COLO829 (cell line): ENCODE results near the gene MAN1C1.
"Not testable (repeated sequence)": the region's sequence is repeated elsewhere in the genome, so short reads cannot be mapped to it uniquely, and the experiment has no call there.

ENCODE experiments used
- DNase-seq: peaks from one replicate; pipeline ENCODE4 v3.0.0; 2012; ENCODE audit warnings: low spot score

Gene MAN1C1

DNA sequence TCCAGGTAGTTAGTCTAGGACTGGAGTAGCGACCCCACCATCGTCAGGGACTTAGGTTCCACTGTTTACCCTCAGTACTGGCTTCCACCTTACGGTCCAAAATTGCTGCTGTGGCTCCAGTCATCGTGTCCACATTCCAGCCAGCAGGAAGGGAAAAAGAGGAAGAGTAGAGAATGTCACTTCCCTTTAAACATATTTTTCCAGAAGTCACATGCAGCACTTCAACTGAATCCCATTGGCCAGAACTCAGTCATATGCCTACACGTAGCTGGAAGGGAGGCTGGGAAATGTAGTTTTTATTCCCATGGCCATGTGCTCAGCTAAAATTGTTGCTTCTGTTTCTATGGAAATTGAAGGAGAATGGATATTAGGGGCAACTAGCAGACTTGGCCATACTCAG, 99.3 kb downstream of the MAN1C1 start:
- no peak for DNase-seq

DNA sequence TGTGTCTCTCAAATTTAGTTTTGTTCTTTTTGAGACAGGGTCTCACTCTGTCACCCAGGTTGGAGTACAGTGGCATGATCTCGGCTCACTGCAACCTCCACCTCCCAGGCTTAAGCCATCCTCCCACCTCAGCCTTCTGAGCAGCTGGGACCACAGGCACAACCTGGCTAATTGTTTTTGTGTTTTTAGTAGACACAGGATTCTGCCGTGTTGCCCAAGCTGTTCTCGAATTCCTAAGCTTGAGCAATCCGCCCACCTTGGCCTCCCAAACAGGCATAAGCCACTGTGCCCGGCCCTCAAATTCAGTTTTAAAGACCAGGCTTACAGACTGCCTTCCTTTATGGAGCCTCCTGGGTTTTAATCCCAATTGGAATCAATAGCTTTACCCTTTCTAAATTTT, 99.7 kb downstream of the MAN1C1 start:
- no peak for DNase-seq

DNA sequence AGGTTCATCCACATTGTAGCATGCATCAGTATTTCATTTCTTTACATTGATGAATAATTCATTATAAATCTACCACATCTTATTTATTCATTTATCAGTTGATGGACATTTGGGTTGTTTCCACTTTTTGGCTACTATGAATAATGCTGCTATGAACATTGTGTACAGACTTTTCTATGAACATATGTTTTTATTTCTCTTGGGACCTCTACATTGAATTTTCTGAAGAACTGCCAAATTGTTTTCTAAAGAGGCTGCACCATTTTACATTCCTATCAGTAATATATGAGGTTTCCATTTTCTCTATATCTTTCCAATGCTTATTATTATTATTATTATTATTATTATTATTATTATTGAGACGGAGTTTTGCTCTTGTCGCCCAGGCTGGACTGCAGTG, 102.1 kb downstream of the MAN1C1 start:
- DNase-seq: no peak

DNA sequence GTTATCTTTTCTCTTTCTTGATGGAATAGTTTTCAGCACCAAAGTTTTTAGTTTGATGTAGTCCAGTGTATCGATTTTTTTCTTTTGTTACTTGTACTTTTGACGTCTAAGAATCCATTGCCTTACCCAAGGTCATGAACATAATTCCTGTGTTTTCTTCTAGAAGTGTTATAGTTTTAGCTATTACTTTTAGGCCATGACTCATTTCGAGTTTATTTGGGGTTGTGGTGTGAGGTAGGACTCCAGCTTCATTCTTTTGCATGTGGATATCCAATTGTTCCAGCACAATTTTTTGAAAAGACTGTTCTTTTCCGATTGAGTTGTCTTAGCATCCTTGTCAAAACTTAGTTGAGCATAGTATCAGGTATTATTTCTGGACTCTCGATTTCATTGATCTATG, 104.0 kb downstream of the MAN1C1 start:
- no peak for DNase-seq

DNA sequence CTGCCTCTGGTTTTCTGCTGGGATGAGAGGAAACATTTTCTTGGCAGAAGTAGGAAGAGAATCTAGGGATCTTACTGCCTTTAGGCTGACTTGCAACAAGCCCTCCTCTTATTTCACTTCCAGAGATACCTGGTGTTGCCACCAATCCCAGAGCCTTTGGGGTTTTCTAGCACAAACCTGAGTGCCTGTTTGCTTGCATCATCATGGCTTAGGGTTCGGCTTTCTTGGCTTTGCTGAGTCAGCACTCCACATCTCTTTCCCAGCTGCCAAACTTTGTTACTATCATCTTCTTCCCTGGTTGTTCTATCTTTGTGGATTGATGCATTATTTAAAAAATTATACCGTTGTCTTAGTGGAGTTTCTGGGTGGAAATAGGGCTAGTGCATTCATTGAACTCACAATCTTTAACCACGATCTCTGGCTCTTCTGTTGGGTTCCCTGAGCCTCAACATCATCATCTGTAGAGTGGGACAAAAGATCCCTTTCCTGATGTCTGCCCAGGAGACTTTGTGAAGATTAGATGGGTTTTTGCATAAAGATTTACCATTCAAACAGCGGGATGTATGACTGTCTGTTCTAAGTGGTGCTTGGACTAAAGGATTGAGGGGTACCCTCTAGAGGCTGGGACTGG, 106.8 kb downstream of the MAN1C1 start:
- DNase-seq: no peak

DNA sequence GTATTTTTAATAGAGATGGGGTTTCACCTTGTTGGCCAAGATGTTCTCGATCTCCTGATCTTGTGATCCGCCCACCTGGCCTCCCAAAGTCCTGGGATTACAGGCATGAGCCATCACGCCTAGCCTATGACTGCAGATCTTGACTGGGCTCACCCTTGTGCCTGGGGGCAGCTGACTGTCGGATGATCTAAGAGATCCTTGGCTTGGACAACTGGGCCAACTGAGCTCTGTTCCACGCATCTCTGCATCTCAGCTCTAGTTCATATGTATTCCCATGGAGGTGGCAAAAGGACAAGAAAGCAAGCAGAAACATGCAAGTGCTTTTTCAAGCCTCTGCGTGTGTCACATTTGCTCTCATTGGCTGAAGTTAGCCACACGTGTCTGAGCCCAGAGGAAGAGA, 107.6 kb downstream of the MAN1C1 start:
- no peak for DNase-seq

DNA sequence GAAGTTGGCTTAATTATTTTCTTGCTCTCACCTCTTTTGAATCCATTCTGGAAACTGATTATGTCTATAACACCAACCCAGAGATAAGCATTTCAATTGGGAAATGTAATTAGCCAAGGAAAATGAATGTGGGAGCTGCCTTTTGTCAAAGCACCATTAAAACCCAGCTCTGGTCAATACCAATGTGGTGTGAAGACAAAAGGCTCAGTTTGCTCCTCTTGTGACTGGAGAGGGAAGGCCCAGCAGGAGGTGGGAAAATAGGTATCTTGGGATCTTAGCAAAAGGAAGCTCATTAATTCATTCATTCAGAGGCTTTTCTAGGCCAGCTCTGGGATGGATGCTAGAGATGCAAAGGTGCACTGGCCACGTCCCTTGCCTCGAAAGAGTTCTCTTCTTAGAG, 108.4 kb downstream of the MAN1C1 start:
- no peak for DNase-seq

DNA sequence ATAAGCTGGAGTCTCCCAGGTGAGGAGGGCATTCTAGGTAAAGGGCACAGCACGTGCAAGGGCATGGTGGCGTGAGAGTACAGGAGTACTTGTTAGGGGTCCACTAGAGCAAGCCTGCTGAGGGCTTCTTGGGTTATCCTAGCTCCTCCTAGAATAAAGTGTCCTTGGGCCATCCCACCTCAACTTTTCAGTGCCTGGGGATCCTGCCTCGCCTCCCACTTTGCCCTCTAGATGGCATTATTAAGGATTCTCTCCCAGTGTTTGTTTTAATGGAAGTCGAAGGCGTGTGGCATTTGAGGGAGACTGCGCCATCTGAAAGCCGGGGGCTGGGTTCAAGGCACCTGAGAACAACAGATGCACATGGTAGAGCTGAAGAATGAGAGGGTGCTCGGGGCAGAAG, 108.9 kb downstream of the MAN1C1 start:
- no peak for DNase-seq

DNA sequence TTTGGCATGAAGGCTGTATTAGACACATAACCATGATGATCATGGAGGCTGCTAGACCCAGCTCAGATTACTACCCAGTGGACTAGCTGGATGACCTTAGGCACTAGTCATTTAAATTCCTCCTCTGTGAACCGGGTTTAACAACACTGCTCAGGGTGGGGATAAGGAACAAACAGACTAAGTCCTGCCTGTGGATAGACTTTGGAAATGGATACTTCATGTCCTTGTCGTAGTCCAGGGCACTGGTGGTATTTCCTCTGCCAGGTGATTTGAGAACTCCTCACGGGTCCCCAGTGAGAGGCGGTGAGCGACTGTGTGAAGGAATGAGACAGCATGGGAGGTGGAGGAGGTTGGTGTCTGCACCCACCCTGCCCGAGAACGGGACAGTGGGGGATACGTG, 110.5 kb downstream of the MAN1C1 start:
- DNase-seq: no peak

DNA sequence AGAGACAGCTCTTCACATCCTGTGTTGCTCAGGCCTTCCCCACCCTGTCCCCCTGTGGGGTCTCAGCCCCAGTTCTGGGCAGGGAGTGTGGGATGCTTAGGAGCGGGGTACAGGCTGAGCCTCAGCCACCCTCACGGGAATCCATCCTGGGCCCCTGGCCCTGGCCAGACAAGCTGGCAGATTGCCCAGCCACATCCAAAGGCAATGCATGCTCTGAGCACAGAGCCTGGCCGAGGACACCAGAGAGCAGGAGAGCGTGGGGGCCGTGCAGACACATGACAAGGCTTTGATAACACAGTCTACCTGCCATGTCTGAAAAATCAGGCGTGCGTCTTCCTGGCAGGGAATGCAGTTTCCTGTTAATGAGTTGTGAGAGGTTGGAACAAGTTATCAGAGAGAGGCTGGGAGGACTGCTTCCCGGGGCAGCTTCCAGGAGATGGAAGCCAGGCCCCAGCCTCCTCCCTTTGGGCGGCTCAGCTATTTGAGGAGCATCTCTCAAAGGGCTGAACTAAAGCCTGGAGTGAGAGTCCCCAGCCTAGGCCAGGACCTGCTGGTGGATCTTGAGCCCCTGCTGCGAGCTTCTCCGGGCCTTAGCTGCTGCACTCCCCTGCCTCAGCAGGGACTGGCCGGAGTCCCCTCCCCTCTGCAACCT, 111.2 kb downstream of the MAN1C1 start:
- DNase-seq: no peak

DNA sequence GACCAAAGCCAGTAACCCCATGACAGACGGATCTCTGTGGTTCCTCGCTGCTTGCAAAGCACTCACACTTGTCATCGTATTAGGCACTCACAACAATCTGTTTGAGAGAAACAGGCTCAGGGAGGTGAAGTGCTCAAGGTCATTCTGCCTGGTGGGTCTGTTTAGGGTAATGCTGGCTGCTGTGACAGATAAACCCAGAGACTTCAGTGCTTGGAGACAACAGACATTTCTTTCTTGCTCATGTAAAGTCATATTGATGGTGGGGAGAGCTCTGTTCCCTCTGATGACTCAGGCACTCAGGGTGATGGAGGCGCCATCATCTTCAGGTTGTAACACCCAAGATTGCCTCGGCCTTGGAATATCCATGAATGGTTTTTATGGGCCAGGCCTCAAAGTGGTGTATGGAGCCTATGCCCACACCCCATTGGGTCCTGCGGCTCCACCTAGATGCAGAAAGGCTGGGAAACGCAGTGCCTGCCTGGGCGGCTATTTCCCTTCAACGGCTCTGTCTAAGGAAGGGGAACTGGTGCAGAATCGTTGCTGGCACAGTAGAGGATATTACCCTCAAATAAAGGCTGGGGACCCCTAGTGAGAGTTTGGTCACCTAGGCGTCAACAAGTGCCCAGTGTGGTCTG, 111.8 kb downstream of the MAN1C1 start:
- no peak for DNase-seq

DNA sequence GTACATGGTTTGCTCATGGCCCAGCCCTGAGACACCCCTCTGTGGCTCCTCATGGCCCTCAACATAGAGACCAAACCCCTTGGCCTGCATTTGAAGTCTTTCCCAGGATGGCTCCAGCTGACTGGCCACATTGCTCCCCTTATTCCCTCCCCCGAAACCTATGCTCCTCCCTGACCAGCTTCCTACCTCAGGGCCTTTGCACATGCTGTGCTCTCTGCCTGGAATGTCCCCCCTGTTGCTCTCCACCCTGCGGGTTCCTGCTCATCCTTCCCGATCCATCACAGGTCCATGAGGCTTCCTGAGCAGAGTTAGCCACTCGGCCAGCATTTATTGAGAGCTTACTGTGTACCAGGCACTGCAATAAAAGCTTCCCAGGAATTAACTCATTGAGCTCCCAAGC, 112.5 kb downstream of the MAN1C1 start:
- DNase-seq: no peak

DNA sequence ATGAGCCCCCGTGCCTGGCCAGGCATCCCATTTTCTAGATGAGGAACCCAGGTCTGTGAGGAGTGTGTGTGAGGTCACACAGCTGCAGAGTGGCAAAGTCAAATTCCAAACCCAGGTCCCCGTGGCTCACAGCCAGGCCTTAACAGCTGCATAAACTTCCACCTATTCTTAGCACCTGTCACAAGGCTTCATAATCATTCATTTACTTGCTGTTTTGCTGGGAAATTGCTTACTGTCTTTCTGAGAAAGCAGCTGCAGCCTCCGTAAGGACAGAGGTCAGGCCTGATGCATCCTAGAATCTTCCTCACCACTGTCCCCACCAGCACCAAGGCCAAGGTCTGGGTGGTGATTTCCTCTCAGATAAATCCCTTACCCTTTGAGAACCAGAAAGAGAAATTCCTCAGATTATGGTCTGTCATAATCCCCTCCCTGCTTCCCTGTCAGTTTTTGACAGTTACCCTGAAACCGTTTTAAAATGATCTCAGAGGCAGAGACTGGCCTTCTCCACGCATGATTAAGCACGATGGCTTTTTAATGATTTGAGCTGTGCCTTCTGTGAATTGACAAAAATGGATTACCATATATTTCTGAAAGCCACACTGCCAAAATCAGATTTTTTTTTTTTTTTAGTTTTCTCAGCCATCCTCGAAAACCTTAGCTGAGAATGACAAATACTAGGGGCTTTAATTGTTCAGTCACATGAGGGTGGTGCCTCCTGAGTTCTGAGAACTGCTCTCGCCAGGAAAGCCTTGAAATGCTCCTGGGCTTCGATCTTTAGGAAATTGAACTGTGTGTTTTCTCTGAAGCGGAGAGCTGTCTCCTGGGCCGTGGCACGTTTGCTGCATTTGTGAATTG, 113.4 kb downstream of the MAN1C1 start:
- no peak for DNase-seq

DNA sequence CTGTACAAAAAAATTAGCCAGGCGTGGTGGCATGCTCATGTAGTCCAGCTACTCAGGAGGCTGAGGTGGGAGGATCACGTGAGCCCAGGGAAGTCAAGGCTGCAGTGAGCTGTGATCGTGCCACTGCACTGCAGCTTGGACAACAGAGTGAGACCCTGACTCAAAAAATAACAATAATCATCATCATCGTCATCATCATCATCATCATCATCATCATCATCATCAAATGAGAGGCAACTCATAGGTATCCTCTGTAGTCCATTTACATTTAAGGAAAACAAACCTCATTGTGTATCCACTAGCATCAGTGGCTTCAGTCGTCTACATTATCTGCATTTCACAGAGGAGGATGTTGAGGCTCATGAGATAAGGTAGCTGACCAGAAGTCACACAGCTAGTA, 114.6 kb downstream of the MAN1C1 start:
- no peak for DNase-seq

DNA sequence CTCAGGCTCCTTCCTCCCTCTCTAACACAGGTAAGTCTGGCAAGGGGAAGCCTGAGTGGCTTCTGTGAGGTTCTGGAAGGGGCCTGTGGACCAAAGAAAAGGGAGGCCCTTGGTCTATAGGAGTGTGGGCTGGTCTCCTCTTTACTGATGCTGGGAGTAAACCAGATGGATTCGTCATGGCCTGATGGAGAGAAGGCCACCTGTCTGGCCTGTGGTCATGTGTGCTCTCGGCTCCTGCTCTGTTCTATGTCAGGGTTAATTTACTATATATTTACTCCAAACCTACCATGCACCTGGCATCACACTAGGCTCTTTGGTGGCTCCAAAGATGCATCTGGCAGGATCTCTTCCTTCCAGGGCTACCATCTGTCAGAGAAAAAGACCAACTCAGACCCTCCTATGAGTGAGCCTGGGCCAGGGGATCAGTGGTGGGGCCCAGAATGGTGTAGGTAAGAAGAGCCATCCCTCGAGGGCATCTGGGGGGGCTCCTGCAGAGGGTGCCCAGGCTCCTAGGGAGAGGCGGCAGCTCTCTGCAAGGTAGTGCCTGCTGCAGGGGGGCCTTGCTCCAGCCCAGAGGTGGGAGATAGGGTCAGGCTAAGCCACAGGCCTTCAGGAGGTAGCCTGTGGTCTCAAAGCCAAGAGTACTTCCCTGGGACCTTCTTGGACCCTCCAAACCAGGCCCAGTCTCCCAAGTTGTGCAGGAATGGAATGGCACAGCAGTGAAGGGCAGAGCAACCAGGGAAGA, 115.2 kb downstream of the MAN1C1 start:
- no peak for DNase-seq

DNA sequence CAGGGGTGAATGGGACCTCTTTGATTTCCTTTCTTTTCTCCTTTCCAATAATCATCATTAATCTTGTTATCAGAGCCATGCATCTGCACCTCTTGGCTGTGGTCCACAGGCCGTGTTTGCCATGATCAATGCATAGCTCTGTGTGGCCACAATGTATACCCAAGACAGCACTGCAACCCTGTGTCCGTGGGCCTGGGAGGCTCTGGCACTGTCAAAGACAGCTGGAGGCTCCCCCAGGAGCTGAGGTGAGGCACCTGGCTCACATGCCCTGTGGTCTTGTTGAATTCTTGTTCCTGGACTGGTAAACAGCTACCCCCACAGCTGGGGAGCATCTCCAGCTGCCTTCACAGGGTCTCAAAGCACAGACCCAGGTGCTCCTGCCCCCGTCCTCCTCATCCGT, 116.2 kb downstream of the MAN1C1 start:
- no peak for DNase-seq

DNA sequence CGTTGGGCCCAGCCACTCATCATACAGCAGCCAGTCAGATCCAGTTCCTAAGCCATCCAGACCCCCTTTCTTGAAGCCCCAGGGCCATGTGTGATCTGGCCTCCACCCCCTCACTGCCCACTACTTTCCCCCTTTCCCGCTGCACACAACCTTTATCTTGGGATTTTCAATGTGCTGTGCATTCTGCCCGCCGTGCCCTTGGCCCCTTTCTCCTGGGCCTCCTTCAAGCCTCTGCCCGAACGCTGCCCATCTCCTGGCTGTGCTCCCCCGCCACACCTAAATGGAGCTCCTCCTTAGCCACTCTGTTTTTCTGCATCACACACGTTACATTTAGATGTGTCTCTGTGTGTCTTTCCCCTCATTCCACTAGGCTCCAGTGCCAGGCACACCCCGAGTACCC, 116.7 kb downstream of the MAN1C1 start:
- DNase-seq: no peak

DNA sequence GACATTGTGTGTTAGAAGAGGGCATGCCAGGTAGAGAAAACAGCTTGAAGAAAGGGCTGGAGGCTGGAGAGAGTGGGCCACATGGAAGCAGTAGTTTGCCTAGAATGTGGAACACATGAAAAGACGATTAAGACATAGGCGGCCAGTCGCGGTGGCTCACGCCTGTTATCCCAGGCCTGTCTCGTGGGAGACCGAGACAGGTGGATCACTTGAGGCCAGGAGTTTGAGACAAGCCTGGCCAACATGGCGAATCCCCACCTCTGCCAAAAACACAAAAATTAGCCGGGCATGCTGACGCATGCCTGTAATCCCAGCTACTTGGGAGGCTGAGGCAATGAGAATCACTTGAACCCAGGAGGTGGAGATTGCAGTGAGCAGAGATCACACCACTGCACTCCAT, 118.4 kb downstream of the MAN1C1 start:
- not testable (repeated sequence) for DNase-seq

DNA sequence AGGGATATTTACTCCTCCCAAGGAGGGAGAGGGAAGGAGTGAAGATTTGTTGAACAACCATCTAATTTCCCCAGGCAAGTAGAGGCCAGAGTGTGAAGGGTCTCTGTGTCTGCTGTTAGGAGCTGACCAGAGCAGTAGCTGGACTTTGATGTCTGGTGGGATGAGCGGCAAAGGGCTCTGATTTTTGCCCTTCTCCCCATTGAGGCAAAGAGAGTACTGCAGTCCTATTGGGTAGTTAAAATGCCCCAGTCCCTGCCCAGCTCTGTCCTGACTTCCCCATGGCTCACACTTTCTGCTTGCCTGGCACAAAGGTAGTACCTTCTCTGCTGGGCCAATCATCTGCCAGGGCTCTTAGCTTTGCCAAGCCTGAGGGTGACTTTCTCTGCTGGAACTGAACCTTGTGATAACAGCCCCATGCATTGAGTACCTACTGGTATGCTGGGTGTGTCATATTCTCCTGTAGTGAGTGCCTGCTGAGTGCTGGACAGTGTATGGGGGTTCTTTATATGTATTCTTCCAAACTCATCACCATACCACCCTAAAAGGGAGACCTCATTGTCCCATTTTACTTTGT, 119.5 kb downstream of the MAN1C1 start:
- DNase-seq: no peak

DNA sequence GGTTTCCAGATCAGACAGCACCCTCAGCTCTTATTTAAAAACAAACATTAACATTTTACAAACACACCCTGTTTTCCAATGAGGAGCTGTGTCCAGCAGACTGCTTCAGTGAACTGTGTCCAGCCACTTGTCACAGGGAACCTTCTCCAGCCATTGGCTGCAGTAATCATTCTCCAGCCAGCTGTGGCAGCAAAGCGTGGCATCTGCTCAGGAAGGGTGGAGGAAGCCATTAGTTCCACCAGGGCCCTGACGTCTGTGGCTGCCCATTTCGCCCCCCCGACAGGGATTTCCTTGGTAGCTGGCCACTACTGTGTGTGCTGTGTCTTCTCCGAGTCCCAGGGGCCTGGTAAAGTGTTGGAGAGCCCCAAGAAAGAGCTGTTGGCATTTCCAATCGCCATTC, 120.5 kb downstream of the MAN1C1 start:
- no peak for DNase-seq

DNA sequence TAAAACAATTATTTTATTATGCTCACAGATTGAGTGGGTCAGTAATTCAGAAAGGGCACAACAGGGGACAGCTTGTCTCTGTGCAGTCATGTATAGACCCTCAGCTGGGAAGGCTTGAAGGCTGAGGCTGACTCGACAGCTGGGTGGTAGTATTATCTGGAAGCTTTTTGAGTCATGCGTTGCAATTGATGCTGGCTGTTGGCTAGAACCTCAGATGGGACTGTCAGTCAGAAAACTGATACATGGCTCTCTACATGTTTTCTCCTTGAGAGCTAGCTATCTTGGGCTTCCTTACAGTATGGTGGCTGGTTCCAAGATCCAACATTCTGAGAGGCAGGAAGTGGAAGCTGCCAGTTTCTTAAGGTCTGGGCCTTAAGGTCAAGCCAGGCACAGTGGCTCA, 121.9 kb downstream of the MAN1C1 start:
- no peak for DNase-seq

DNA sequence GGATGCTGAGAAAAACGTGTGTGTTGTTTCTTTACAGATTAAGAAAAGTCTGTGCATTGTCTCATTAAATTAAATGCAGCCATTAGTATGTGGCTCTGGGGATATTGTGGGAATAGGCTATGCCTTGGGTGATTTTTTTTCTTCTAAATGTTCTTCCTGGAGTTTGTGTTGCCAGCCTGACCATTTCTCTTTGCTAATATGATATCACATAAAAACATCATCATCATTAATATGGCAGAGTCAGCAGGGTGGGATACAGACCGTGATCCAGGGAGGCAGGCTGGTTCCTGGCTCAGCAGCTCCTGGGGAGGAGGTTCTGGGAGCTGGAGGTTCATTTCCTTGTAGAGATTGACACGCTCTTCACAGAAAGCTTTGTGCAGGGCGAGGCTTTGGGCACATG, 122.8 kb downstream of the MAN1C1 start:
- DNase-seq: no peak
